Coronary artery (tissue), 2 donors: ENCODE results near the gene PTPN21.

Source experiments
- DNase-seq: peaks from one replicate; pipeline ENCODE4 v3.0.0-alpha.2; 2017; ENCODE audit warnings: low spot score
- H3K27ac ChIP-seq, 2 donors: fragments of 200-600 bp; sonication (generic); one replicate each; pipeline ENCODE4 v1.5.1; 2016 to 2019
- H3K4me3 ChIP-seq: fragments of 200-600 bp; sonication (generic); 2 replicates; pipeline ENCODE4 v1.5.1; 2016; ENCODE audit warnings: mild to moderate bottlenecking, moderate library complexity
- CTCF ChIP-seq: fragments of 200-600 bp; sonication (generic); IDR thresholded peaks from one replicate; pipeline ENCODE4 v1.5.1; 2019; ENCODE audit warnings: antibody characterized with exemption

PTPN21 gene

DNA sequence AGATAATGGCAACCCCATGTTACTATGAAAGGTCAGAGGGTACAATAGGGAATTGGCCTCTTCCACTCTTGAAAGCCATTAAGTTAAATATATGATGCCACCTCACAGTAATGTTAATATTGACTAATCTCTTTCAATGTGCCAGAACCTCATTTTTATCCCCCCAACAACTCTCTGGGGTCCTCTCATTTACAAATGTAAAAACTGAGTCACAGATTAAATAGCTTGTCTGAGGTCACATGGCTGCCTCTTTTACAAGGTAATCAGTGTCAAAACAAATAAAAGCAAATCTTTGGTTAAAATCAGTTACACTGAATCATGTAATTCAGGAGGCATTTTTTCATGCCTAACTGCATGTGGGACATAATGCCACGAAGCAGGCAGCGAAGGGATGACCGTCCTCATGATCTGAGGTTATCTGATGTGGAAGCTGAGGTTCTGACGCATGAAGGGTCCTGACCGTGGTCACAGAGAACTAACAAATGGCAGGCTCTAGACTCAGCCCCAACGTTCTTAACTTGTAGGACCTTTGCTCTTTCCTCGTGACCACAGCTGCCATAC, 78.5 kb downstream of the PTPN21 start:
- H3K4me3 ChIP-seq: no peak overlapping the region
- no peak overlapping the region for H3K27ac ChIP-seq
- no peak for DNase-seq
- TF ChIP-seq CTCF: no peak

DNA sequence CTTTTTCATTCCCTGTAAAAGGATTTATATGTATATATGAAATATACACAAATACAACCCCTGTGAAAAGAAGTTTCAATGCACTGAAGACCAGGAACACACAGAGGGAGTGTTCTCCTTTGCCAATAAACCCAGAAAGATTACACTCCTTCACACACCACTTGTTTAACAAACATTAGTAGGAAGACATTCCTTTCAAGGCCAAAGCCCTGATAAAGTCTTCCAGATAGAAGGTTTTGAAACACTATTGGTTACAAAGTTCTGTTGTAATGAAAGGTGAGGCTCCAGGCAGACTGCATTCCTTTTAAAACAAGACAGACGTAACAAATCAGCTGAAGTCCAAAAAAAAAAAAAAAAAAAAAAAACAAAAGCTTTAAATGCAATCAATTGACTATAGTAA, 81.0 kb downstream of the PTPN21 start:
- H3K27ac ChIP-seq: no peak overlapping the region
- TF ChIP-seq CTCF: no peak

DNA sequence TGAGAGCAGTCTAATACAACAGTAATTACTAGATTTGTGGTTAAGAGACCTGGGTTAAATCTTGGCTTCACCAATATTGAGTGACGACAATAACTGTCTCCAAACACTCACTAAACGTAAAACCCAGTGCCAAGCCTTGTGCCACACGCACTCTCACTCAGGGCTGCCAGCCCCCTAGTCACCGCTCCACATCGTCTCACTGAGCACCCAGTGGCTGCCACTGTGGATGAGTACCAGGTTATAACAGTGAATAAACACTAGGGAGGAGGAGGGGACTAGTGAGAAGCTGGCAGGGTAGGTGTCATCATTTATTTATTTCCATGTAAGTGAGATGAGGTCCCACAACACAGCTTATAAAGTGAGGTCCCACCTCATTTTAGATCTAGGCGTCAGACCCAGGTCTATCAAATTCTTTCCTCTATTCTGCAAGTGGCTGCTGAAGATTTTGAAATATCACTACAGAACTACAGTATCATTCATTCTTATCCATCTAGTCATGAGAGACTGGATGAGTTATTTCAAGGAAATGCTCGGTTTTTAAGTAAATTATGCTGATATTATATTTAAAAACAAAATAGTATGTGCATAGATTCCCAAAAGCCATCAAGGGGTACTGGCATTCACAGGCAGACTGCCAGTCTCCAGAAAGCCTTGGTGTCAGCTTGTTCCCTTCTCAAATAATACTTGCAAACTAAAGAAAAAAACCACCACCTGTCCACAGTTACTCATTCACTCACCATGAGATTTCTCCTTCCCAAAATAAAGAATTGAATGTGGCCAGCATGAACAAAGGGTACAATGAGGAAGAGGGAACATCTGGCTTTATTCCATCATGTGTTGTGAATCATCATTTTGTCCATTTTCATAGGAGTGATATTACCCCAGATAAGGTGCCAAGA, 84.0 kb downstream of the PTPN21 start:
- DNase-seq: no peak
- no peak overlapping the region for H3K4me3 ChIP-seq
- H3K27ac ChIP-seq: no peak overlapping the region
- TF ChIP-seq CTCF: no peak

More for the DNA sequence above, 81.0 kb downstream of the PTPN21 start:
- no peak overlapping the region for H3K4me3 ChIP-seq
- DNase-seq: no peak

DNA sequence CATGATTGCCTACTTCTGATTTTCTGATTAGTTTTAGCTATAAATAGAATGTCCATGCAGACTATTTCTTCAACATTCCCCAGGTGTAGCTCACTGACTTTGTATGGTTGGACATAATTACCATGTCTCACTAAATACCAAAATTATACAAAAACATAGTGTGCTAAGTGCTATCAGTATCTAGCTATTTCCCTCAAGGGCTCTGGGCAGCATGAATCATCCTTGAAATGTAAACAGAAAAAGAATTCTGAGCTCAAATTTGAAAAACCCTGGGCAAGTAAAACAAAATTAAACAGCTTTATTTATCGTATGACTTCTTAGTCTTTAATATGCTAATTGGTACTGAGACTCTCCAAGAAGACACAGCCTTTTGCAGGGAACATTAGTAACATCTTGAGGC, 86.4 kb downstream of the PTPN21 start:
- no peak for TF ChIP-seq CTCF
- H3K4me3 ChIP-seq: no peak overlapping the region
- peak overlapping the region in 1 of 2 donors; percentile 56 for H3K27ac ChIP-seq
- no peak for DNase-seq

- TF ChIP-seq CTCF: no peak
- Histone ChIP-seq H3K4me3 (no peak overlapping the region), H3K27ac (no peak overlapping the region)
- no peak for DNase-seq
These were observed 91.5 kb downstream of the PTPN21 start for GRCh38 chr14:88463318-88463717.

- H3K4me3 ChIP-seq: no peak overlapping the region
- no peak overlapping the region for H3K27ac ChIP-seq
- TF ChIP-seq CTCF: no peak
- no peak for DNase-seq
These were observed 99.9 kb downstream of the PTPN21 start for GRCh38 chr14:88454886-88455285.

GRCh38 chr14:88452231-88452630, 102.6 kb downstream of the PTPN21 start:
- Histone ChIP-seq H3K27ac (no peak overlapping the region), H3K4me3 (no peak overlapping the region)
- no peak for DNase-seq
- TF ChIP-seq CTCF: no peak
